A549 (cell line): ENCODE measurements around the gene HIGD1A.

Experiments
- CBX2 ChIP-seq: fragments of 200-600 bp; sonication (generic); IDR thresholded peaks from 2 replicates; pipeline ENCODE4 v1.6.1; 2016; ENCODE audit warnings: low read depth, mild to moderate bottlenecking, borderline replicate concordance
- ESRRA ChIP-seq: fragments of 150-350 bp; IDR thresholded peaks from 2 replicates; pipeline ENCODE4 v1.6.1; 2014; ENCODE audit warnings: mild to moderate bottlenecking, low read length, borderline replicate concordance
- HDAC2 ChIP-seq: fragments of 200-600 bp; sonication (generic); IDR thresholded peaks from 2 replicates; pipeline ENCODE4 v1.6.1; 2016
- MAZ ChIP-seq: fragments of 150-350 bp; IDR thresholded peaks from 2 replicates; pipeline ENCODE4 v1.6.1; 2014; ENCODE audit warnings: antibody characterized with exemption, low read depth, low read length, borderline replicate concordance
- MYC ChIP-seq: IDR thresholded peaks from 2 replicates; pipeline ENCODE4 v1.6.1; 2012; ENCODE audit warnings: mild to moderate bottlenecking, inconsistent platforms, low read length, improper control_type of control experiment, borderline replicate concordance
- POLR2A ChIP-seq: IDR thresholded peaks from 2 replicates; pipeline ENCODE4 v1.6.1; 2012; ENCODE audit warnings: mild to moderate bottlenecking, low read length
- ZFP36 ChIP-seq: fragments of 450-650 bp; IDR thresholded peaks from 2 replicates; pipeline ENCODE4 v1.6.1; 2014; ENCODE audit warnings: borderline replicate concordance; ENCODE audit not compliant: partially characterized antibody
- TF ChIP-seq, protein P1 (sequence below): fragments of >200 bp; sonication (Bioruptor Twin); formaldehyde crosslinking; IDR thresholded peaks from 3 replicates; pipeline ENCODE4 v1.5.1; 2016
- TF ChIP-seq, protein P2 (sequence below): fragments of 250-450 bp; sonication (Bioruptor Pico); IDR thresholded peaks from 2 replicates; pipeline ENCODE4 v1.5.0; 2021; ENCODE audit warnings: mild to moderate bottlenecking, moderate library complexity, borderline replicate concordance
- TF ChIP-seq, protein P3 (sequence below): fragments of 450-650 bp; IDR thresholded peaks from 2 replicates; pipeline ENCODE4 v1.6.1; 2014; ENCODE audit warnings: antibody characterized with exemption

DNA sequence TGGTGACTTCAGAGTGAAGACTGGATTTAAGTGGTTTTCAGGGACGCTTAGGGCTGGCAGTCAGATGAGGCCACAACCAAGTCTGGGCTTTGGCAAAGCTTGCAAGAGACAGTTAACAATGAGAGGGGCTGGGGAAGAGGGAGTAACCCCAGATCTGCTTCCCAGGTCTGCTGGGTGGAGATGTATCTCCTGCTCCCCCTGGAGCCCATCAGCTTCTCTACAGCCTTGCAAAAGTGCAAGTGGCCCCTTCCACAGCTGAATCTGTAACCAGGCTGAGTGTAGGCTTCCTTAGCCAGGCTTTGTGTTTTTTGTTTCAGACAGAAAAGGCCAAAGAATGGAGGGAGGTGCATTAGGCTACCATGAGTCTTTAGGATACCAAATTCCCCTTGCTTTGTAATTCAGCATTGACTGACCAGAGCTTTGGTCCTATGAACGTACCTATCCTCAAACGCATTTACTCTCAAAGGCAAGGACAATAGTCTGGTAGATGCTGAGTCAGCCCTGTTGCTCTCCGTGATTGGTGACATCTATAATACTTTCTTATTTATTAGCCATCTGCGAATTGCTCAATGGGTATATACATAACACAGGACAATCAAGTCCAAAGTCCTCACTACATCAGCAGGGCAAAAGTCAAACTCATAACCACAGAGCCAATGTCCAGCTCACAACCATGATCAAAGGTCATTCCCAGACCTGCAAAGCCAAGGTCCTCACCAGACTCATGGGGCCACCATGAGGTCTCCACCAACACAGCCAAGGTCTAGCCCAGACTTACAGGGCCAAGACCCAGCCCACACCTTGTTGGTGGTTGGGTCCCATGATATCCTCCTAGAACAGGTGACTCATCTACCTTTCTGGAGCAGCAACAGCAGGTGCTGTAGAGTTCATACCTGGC lies 48.4 kb downstream of the HIGD1A start:
- no peak for TF ChIP-seq ZFP36
- TF ChIP-seq, protein P1, sequence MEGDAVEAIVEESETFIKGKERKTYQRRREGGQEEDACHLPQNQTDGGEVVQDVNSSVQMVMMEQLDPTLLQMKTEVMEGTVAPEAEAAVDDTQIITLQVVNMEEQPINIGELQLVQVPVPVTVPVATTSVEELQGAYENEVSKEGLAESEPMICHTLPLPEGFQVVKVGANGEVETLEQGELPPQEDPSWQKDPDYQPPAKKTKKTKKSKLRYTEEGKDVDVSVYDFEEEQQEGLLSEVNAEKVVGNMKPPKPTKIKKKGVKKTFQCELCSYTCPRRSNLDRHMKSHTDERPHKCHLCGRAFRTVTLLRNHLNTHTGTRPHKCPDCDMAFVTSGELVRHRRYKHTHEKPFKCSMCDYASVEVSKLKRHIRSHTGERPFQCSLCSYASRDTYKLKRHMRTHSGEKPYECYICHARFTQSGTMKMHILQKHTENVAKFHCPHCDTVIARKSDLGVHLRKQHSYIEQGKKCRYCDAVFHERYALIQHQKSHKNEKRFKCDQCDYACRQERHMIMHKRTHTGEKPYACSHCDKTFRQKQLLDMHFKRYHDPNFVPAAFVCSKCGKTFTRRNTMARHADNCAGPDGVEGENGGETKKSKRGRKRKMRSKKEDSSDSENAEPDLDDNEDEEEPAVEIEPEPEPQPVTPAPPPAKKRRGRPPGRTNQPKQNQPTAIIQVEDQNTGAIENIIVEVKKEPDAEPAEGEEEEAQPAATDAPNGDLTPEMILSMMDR = no peak
- TF ChIP-seq MYC = no peak
- TF ChIP-seq, protein P2, sequence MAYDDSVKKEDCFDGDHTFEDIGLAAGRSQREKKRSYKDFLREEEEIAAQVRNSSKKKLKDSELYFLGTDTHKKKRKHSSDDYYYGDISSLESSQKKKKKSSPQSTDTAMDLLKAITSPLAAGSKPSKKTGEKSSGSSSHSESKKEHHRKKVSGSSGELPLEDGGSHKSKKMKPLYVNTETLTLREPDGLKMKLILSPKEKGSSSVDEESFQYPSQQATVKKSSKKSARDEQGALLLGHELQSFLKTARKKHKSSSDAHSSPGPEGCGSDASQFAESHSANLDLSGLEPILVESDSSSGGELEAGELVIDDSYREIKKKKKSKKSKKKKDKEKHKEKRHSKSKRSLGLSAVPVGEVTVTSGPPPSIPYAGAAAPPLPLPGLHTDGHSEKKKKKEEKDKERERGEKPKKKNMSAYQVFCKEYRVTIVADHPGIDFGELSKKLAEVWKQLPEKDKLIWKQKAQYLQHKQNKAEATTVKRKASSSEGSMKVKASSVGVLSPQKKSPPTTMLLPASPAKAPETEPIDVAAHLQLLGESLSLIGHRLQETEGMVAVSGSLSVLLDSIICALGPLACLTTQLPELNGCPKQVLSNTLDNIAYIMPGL (CRISPR knock-in tag) = no peak
- no peak for TF ChIP-seq CBX2
- TF ChIP-seq HDAC2 = no peak
- TF ChIP-seq ESRRA = no peak
- TF ChIP-seq POLR2A = no peak
- TF ChIP-seq, protein P3, sequence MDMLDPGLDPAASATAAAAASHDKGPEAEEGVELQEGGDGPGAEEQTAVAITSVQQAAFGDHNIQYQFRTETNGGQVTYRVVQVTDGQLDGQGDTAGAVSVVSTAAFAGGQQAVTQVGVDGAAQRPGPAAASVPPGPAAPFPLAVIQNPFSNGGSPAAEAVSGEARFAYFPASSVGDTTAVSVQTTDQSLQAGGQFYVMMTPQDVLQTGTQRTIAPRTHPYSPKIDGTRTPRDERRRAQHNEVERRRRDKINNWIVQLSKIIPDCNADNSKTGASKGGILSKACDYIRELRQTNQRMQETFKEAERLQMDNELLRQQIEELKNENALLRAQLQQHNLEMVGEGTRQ = no peak
- TF ChIP-seq MAZ = no peak
